HG03460 (cell line): ENCODE measurements around the gene DCUN1D4.

Experiments used
- ATAC-seq: cut with Tn5 transposase; IDR thresholded peaks from one replicate; pipeline ENCODE4 v1.9.1; 2021; ENCODE audit not compliant: unreplicated experiment

DCUN1D4 gene

DNA sequence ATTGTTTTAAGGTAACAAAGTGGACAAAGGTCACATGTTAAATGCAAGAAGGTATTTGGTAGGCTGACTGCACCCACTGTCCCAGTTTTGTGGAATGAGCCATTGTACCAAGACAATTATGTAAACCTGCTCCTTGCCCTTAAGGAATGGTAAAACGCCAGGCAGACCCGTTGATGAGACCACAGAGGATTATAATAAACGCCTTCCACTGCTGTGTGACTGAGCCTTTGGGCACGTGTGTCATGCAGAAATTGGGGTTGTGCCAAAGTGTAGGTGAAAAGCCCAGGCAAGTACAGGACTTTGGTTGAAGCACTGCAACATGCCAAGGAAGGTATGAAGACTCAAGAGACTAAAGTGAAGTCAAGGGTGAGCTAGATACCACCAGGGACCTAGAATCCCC lies 117.5 kb downstream of the DCUN1D4 start:
- no peak for ATAC-seq

DNA sequence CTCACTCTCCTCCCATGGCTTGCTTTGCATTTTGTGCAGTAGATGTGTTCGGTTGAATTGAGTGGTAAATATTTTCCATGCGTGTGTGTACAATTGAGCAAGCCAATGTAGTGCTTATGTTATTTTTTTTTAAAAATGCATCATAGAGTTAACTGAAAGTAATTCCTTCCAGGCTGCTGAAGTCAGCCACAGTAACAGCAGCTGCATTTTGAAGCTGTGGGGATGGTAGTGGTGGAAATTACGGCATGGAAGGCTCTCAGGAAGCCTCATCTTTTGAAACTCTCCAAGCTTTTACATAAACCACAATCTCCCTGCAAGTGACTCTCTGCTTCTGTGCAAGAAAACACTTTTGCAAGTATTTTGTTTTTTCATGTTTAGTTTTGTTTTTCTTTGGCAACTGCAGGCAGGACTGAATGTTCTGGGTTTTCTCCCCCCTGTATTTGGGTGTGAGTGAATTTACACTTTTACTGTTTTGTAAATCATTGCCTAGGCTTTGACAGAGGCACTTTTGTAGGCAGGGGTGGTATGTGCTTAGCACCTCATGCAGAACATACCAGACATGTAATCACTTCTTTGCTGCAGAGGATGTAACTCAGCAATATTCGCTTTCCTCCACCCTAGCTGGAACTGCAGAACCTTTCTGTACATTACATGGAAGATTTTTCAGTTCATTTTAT lies 121.0 kb downstream of the DCUN1D4 start:
- no peak for ATAC-seq

DNA sequence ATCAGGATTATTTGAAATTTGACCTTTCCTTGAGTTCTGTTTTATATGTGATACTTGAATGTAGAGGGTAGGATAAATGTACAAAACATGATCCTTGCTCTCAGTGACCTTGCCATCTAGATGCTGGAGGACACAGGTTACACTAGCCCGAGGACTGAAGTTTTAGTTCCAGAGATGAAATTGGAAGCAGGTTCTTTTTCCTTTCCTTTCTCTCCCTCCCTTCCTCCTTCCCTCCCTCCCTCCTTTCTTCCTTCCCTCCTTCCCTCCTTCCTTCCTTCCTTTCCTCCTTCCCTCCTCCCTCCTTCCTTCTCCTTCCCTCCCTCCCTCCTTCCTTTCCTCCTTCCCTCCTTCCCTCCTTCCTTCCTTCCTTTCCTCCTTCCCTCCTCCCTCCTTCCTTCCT lies 122.9 kb downstream of the DCUN1D4 start:
- ATAC-seq: no peak
